Measurements from ENCODE around the gene PDX1.

PDX1 gene

GRCh38 chr13:27919934-27920676 lies at the start of gene PDX1:
Gene PDX1 (plus strand): TSS chr13:27920000. CDS start chr13:27920139, 139 bp downstream.
- in situ Hi-C loops (cut with MboI; ENCODE audit: low sequenced_read_pairs) = no loop called here

- in situ Hi-C loops (cut with MboI; ENCODE audit: low sequenced_read_pairs) = no loop called here
These were observed 41.5 kb upstream of the PDX1 start for GRCh38 chr13:27878274-27878673.

- in situ Hi-C loops (cut with MboI; ENCODE audit: low sequenced_read_pairs) = no loop called here
These were observed 30.3 kb upstream of the PDX1 start for GRCh38 chr13:27889471-27889870.

GRCh38 chr13:27896726-27897125 lies 23.1 kb upstream of the PDX1 start:
- in situ Hi-C loops (cut with MboI; ENCODE audit: low sequenced_read_pairs) = no loop called here

GRCh38 chr13:27904719-27905118 lies 15.1 kb upstream of the PDX1 start:
- in situ Hi-C loops (cut with MboI; ENCODE audit: low sequenced_read_pairs) = no loop called here

GRCh38 chr13:27905650-27906049 lies 14.2 kb upstream of the PDX1 start:
- in situ Hi-C loops (cut with MboI; ENCODE audit: low sequenced_read_pairs) = no loop called here

GRCh38 chr13:27907121-27907787 lies 12.5 kb upstream of the PDX1 start:
- in situ Hi-C loops (cut with MboI; ENCODE audit: low sequenced_read_pairs) = no loop called here

GRCh38 chr13:27909378-27909777 lies 10.4 kb upstream of the PDX1 start:
- in situ Hi-C loops (cut with MboI; ENCODE audit: low sequenced_read_pairs) = no loop called here

- in situ Hi-C loops (cut with MboI; ENCODE audit: low sequenced_read_pairs) = no loop called here
These were observed 8.3 kb upstream of the PDX1 start for GRCh38 chr13:27911521-27911920.

GRCh38 chr13:27913160-27913559 lies 6.6 kb upstream of the PDX1 start:
- in situ Hi-C loops (cut with MboI; ENCODE audit: low sequenced_read_pairs) = no loop called here

- in situ Hi-C loops (cut with MboI; ENCODE audit: low sequenced_read_pairs) = no loop called here
These were observed 4.2 kb upstream of the PDX1 start for GRCh38 chr13:27915301-27916207.

GRCh38 chr13:27917121-27917947 lies 2.5 kb upstream of the PDX1 start:
- in situ Hi-C loops (cut with MboI; ENCODE audit: low sequenced_read_pairs) = no loop called here

- in situ Hi-C loops (cut with MboI; ENCODE audit: low sequenced_read_pairs) = no loop called here
These were observed 1.5 kb upstream of the PDX1 start for GRCh38 chr13:27918041-27918917.

- in situ Hi-C loops (cut with MboI; ENCODE audit: low sequenced_read_pairs) = no loop called here
These were observed 712 bp upstream of the PDX1 start for GRCh38 chr13:27918918-27919658.

GRCh38 chr13:27919659-27919933 lies 204 bp upstream of the PDX1 start:
- in situ Hi-C loops (cut with MboI; ENCODE audit: low sequenced_read_pairs) = no loop called here

GRCh38 chr13:27920677-27921420 lies 1.0 kb downstream of the PDX1 start:
- in situ Hi-C loops (cut with MboI; ENCODE audit: low sequenced_read_pairs) = no loop called here

- in situ Hi-C loops (cut with MboI; ENCODE audit: low sequenced_read_pairs) = no loop called here
These were observed 1.7 kb downstream of the PDX1 start for GRCh38 chr13:27921421-27921960.
